HG03439 (cell line): ENCODE data around the gene DPP10.

ENCODE experiments used
- ATAC-seq: cut with Tn5 transposase; IDR thresholded peaks from one replicate; pipeline ENCODE4 v1.9.1; 2021; ENCODE audit warnings: mild to moderate bottlenecking, moderate library complexity; ENCODE audit not compliant: unreplicated experiment

The DPP10 gene

GRCh38 chr2:115833196-115833595 lies 1390.8 kb downstream of the DPP10 start:
- no peak for ATAC-seq

- no peak for ATAC-seq
These were observed 1396.1 kb downstream of the DPP10 start for GRCh38 chr2:115838539-115838938.

GRCh38 chr2:115842306-115842705 lies 1399.9 kb downstream of the DPP10 start:
- no peak for ATAC-seq

DNA sequence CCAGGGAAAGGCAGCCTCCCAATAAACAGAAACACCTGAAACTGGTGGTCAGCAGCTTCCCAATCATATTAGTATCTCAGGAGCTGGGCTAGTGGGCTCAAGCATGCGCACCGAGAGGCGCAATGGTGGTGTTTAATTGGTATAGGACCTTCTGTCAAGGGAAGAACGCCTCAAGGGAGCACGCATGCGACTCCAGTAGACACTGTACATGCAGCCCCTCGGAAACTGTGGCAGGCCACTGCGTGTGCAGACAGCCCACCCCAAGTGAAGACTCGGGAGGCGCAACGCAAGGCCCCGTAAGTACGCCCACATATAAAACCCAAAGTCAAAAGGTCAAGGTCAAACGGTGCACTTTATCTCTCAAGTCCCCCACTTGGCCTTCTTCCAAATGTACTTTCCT lies 1405.8 kb downstream of the DPP10 start:
- no peak for ATAC-seq

DNA sequence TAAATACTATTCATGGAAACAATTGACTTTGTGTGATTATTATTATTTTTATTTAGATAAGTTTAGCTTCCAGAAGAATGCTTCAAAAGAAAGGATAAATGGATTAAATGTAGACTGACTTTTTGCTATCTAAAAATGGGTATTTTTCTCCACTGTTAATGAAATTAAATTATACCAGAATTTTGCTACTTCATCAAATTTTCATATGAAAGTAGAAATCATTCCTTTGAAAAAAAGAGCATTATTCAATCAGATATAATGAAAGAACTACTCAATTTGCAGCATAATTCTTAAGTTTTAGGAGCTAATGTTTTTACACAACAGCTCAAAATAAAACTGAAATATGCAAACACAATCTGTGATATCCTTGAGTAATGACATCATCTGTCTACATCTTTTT lies 1424.6 kb downstream of the DPP10 start:
- no peak for ATAC-seq

DNA sequence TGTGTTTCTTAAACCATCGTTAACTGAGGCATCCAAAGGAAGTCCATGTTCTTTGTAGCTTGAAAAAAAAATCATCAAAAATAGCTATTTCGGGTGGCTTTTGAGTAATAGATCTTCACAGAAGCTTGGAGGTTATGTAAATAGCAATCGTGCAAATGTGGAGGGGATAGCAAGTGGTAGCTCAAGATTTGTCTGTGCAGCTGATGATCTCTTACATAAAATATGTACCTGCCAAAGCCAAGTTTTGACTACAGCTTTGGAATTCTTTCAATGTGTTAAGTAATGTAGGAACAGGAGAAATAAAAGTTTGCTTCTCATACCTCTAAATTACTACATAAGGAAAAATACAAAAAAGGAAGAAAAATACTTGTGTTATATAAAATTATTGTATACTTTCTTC lies 1432.0 kb downstream of the DPP10 start:
- ATAC-seq, result no peak

GRCh38 chr2:115880558-115880957 lies 1438.1 kb downstream of the DPP10 start:
- ATAC-seq, result no peak

GRCh38 chr2:115887209-115887776 lies 1444.9 kb downstream of the DPP10 start:
- ATAC-seq, result no peak
